Hematopoietic multipotent progenitor cell treated with erythropoietin and hydrocortisone succinate and interleukin-3 and kit ligand, for 8 days (in vitro differentiated cells): ENCODE measurements around the gene PLBD1.
A peak's percentile ranks its signal among the peaks of the same experiment; 100 is the strongest.

ENCODE experiments used
- DNase-seq: peaks from one replicate; pipeline ENCODE4 v3.0.0-alpha.2; 2015

PLBD1 gene

GRCh38 chr12:14482886-14483285, 84.8 kb downstream of the PLBD1 start:
- no peak for DNase-seq

- no peak for DNase-seq
Observed at GRCh38 chr12:14482361-14482760, 85.3 kb downstream of the PLBD1 start.

GRCh38 chr12:14481201-14481600, 86.5 kb downstream of the PLBD1 start:
- no peak for DNase-seq

GRCh38 chr12:14479004-14479403, 88.7 kb downstream of the PLBD1 start:
- no peak for DNase-seq

- DNase-seq: peak; percentile 46
Observed at GRCh38 chr12:14473707-14474287, 93.9 kb downstream of the PLBD1 start.

GRCh38 chr12:14471497-14471896, 96.2 kb downstream of the PLBD1 start:
- no peak for DNase-seq

- no peak for DNase-seq
Observed at GRCh38 chr12:14460212-14460841, 107.4 kb downstream of the PLBD1 start.

GRCh38 chr12:14454098-14454907, 113.4 kb downstream of the PLBD1 start:
- DNase-seq: peak; percentile 72
